Activated naive CD4-positive, alpha-beta T cell treated with anti-CD3 and anti-CD28 coated beads, Interleukin-2, amount 10 ng/mL, durations not matched to agents 7 days and 5 days (primary cell): ENCODE measurements around the gene MCM3.
A peak's percentile ranks its signal among the peaks of the same experiment; 100 is the strongest.

Source experiments
- CTCF ChIA-PET: fragments of 350-600 bp; sonication (Branson Sonifier 250); formaldehyde crosslinking; loops from one replicate; lab custom pipeline; 2021; ENCODE audit warnings: antibody characterized with exemption; lab: Charles Lee
- DNase-seq: peaks from one replicate; pipeline ENCODE4 v3.0.0-alpha.2; 2020
- H3K27ac Mint-ChIP-seq: one replicate; pipeline ENCODE4 v1.8.0; 2021; ENCODE audit warnings: mild to moderate bottlenecking, moderate library complexity, mixed read lengths
- H3K27me3 Mint-ChIP-seq: one replicate; pipeline ENCODE4 v1.8.0; 2021; ENCODE audit warnings: mild to moderate bottlenecking, mixed read lengths
- H3K36me3 Mint-ChIP-seq: one replicate; pipeline ENCODE4 v1.8.0; 2021; ENCODE audit warnings: mixed read lengths
- H3K4me1 Mint-ChIP-seq: one replicate; pipeline ENCODE4 v1.8.0; 2021; ENCODE audit warnings: mixed read lengths
- H3K4me3 Mint-ChIP-seq: one replicate; pipeline ENCODE4 v1.8.0; 2021; ENCODE audit warnings: mild to moderate bottlenecking, moderate library complexity, mixed read lengths
- H3K9me3 Mint-ChIP-seq: one replicate; pipeline ENCODE4 v1.8.0; 2021; ENCODE audit warnings: mixed read lengths

MCM3 gene

DNA sequence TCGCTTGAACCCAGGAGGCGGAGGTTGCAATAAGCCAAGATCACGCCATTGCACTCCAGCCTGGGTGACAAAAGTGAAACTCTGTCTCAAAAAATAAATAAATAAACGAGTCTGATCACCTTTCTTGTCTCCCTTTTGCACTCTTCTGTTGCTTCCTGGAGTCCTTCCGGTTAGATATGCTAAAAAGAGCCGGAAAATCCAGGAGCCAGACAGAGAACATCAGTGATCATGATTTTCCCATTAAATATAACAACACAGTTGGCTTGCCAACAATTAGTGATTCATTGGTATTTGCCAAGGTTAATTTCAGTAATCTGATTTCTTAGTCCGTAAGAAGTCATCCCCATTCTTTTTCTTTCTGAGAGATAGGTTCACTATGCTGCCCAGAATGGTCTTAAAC, 3.7 kb upstream of the MCM3 start:
- H3K4me3 Mint-ChIP-seq, result no peak overlapping the region
- no peak overlapping the region for H3K27ac Mint-ChIP-seq
- CTCF ChIA-PET, result interaction anchor here (0.9 to 8.6 kb wide), 4 partner anchors 74 to 355 kb away, joined by 3 to 159 read pairs (median 20); partner anchors contain the start of gene PAQR8
- H3K4me1 Mint-ChIP-seq, result peaks cover 28% of the 10 kb centered on the region
- DNase-seq, result no peak
- H3K27me3 Mint-ChIP-seq, result no peaks in the 10 kb centered on the region
- no peaks in the 10 kb centered on the region for H3K9me3 Mint-ChIP-seq
- H3K36me3 Mint-ChIP-seq, result peaks cover 4% of the 10 kb centered on the region

DNA sequence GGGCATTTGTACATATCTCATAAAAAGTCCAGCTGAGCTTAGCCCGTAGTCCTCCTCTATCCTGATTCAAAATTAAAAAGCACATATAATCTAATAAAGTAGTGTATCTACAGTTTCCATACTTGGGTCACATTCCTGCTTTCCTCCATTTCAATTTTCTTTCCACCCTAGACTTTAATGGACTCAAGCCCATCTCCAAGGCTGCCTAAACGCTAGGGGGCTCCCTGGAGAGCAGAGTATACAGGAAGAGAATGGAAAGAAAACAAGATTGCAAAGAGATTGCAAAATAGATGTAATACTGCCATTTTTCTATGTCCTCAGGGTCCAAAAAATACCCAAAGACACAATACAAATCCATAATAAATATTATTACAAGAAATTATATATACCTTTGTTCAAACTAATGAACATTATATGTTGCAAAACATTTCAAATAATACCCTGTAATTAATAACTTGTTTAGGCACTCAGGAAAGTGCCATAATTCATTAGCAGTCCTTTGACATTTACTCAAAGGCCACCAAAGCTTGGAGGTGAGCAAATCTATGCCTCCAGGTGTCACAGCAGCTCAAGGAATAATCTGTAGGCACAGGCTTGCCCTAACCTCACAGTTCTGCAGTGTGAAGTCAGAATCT, 2.4 kb upstream of the MCM3 start:
- H3K27me3 Mint-ChIP-seq, result no peaks in the 10 kb centered on the region
- H3K4me1 Mint-ChIP-seq, result peaks cover 41% of the 10 kb centered on the region
- peak overlapping the region; percentile 45 for H3K27ac Mint-ChIP-seq
- DNase-seq, result peak; percentile 77
- H3K9me3 Mint-ChIP-seq, result no peaks in the 10 kb centered on the region
- H3K4me3 Mint-ChIP-seq, result no peak overlapping the region
- CTCF ChIA-PET, result interaction anchor here (0.6 to 8.6 kb wide), 19 partner anchors 8 to 1407 kb away, joined by 3 to 159 read pairs (median 9); partner anchors contain the start of gene PAQR8
- peaks cover 16% of the 10 kb centered on the region for H3K36me3 Mint-ChIP-seq

DNA sequence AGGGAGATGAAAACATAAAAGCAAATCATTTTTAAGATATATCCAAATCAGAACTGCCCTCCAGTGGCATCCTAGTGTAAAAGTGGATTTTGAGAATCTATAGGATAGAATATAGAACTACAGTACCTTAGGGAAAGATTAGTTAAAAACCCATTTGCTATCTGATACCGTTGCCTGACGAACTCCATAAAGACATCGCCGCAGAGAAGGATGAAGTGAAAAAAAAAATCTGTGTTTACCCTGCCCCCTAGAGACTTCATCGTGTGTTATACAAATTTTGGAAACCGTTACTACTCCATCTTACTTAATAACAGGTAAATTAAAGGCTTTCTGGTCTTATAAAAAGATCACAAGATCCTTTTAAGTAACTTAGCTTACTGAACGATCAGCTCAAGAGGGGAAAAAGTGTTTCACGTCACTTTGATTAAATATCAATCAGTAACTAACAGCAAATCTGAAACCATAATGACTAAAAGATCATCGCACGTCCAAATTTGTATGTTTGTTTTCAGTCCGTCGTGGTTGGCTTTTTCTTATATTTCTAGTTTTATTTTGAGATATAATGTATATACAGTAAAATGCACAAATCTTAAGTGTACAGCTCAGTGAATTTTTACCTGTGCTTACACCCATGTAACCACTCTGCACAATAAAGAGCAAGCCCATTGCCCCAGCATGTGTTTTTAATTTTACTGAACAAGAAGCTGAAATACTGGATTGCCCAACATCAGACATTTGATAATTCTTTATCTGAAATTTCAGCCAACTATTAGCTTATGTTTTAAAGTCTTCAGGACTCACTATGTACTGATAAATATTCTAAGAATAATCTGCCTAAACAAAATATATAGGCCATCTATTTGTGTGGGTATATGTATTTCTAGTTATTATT, 881 bp upstream of the MCM3 start:
- Mint-ChIP-seq H3K4me1 (peaks cover 54% of the 10 kb centered on the region), H3K27ac (no peak overlapping the region), H3K9me3 (no peaks in the 10 kb centered on the region), H3K4me3 (no peak overlapping the region), H3K27me3 (no peaks in the 10 kb centered on the region), H3K36me3 (peaks cover 29% of the 10 kb centered on the region)
- CTCF ChIA-PET, result interaction anchor here (0.6 to 8.6 kb wide), 26 partner anchors 10 to 380 kb away, joined by 3 to 159 read pairs (median 5); partner anchors contain the start of gene PAQR8
- DNase-seq, result no peak

DNA sequence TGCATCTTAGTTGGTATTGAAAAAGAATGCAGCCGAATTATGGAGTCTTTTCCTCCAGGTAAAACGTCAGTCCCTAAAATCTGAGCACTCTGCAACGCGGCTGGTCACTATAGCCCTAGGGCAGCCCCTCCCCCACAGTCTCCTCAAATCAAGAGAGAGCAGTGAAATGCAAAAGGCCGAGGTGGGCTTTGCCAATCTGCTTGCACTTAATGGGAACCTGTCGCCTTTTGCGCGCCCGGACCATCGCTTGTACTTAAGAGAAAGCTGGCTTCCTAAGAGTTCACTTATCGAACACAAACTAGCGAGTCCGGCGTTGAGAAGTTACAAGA, 447 bp downstream of the MCM3 start:
- H3K36me3 Mint-ChIP-seq, result peaks cover 39% of the 10 kb centered on the region
- peak; percentile 52 for DNase-seq
- H3K27ac Mint-ChIP-seq, result peak overlapping the region; percentile 81
- H3K4me1 Mint-ChIP-seq, result peaks cover 66% of the 10 kb centered on the region
- CTCF ChIA-PET, result interaction anchor here (1.2 to 8.6 kb wide), 8 partner anchors 20 to 132 kb away, joined by 5 to 159 read pairs (median 15); partner anchors contain the start of gene PAQR8
- no peaks in the 10 kb centered on the region for H3K27me3 Mint-ChIP-seq
- no peaks in the 10 kb centered on the region for H3K9me3 Mint-ChIP-seq
- H3K4me3 Mint-ChIP-seq, result no peak overlapping the region

DNA sequence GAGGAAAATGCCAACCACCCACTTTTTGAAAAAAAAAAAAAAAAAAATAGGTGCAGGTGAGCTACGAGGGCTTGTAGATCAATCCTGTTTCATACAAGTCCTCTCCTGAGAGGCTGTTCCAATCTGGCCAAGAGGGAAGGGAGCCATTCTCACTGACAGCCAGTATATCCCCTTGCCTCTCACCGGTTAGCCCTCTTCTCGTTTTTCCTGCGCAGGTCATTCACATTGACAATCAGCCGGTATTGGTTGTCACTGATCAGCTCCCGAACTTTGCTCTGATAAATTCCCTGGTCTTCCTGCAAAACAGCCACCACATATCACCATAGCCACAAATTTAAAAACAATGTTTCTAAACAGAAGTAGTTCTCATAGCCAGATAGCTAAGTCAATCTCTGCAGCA, 1.4 kb downstream of the MCM3 start:
- Mint-ChIP-seq H3K4me3 (no peak overlapping the region), H3K9me3 (no peaks in the 10 kb centered on the region), H3K27me3 (no peaks in the 10 kb centered on the region), H3K4me1 (peaks cover 73% of the 10 kb centered on the region), H3K36me3 (peaks cover 48% of the 10 kb centered on the region), H3K27ac (peak overlapping the region; percentile 24)
- DNase-seq, result no peak
- CTCF ChIA-PET, result interaction anchor here (0.7 to 8.6 kb wide), 11 partner anchors 12 to 382 kb away, joined by 3 to 159 read pairs (median 5); partner anchors contain the start of gene PAQR8

DNA sequence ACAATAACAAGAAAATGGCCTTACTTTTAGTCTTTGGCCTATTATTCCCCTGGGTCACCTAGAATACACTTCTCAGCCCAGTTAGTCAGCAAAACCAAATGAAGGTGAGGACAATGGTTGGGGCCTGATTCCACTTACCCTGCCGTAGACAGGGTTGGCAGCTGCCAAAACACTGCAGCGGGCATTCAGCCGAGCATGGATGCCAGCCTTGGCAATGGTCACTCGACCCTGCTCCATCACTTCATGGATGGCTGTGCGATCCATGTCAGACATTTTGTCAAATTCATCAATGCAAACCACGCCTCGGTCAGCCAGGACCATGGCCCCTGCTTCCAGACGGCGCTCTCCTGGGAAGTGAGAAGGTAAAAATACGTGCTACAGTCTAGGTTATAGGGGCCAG, 8.4 kb downstream of the MCM3 start:
- CTCF ChIA-PET, result interaction anchor here (0.8 to 1.5 kb wide), 3 partner anchors 12 to 126 kb away, joined by 3 to 5 read pairs (median 4); no protein-coding TSS in a partner anchor
- Mint-ChIP-seq H3K27me3 (no peaks in the 10 kb centered on the region), H3K27ac (no peak overlapping the region), H3K9me3 (no peaks in the 10 kb centered on the region), H3K4me3 (no peak overlapping the region), H3K36me3 (peaks cover 73% of the 10 kb centered on the region), H3K4me1 (peaks cover 44% of the 10 kb centered on the region)
- DNase-seq, result no peak

DNA sequence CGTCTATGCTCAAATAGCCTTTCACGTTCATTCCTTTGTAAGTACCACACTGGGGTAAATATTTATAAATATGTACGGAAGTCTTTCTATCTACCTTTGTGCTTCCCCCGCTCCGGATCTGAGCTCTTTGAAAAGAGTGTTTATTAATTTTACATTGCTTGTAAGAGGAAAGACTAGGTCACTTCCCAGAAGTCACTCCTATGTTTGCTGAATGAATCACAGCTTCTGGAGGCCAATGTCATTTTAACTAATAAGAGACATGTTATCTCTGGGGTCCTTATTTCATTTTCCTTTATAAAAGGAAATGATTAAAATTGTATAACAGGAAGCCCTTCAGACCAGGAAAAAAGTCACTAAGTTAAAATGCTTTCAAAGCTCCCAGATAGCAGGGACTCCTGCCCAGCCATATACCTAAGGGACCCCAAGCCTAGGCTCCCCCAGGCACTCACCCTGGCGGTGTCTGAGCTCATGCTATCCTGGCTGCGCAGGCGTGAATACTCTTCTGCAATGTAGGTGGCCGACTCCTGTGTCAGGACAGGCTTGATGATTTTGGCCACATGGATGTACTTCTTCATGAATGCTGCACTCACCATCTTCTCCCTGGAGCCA, 12.6 kb downstream of the MCM3 start:
- Mint-ChIP-seq H3K4me3 (no peak overlapping the region), H3K27ac (no peak overlapping the region), H3K4me1 (peaks cover 14% of the 10 kb centered on the region), H3K36me3 (peaks cover 70% of the 10 kb centered on the region), H3K9me3 (no peaks in the 10 kb centered on the region), H3K27me3 (no peaks in the 10 kb centered on the region)
- DNase-seq, result no peak
- CTCF ChIA-PET, result interaction anchor here (0.9 to 1.4 kb wide), 4 partner anchors 8 to 208 kb away, joined by 3 to 6 read pairs (median 4); no protein-coding TSS in a partner anchor

DNA sequence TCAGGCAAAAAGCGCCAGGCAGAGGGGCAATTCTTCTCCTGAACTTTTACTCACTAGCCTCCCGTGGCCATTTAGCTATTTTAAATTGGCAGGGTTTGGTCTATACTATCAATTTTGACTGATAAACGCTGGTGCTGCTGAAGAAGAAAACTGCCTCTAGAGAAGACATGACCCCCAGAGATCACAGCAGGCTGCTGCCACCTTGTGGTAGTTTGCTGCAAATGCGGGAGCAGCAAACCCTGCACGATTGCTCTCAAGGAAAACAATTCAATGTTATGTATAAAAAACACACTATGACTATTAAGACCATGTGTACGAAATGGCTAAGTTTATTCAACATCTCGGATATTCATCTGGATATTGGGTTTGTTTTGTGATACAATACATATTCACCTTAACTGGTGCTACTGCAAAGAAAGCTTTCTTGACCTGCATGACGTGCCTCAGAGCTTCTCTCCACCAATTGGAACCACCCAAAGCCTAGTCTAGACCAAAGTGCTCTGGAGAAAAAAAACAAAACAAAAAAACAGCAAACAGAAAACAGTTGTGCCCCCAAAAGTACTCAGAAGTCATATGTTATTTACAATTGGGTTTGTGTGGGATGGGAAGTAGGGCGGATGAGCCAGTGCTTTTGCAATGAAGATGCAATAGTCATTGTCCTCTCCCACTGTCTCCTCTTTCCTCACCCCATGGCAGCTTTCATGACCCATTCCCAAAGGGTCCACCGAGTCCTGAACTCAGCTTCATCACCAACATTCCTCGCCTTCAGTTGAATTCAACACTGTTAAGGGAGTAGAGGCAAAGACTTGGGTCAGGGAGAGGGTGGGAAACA, 20.6 kb downstream of the MCM3 start:
- H3K27ac Mint-ChIP-seq, result peak overlapping the region; percentile 29

DNA sequence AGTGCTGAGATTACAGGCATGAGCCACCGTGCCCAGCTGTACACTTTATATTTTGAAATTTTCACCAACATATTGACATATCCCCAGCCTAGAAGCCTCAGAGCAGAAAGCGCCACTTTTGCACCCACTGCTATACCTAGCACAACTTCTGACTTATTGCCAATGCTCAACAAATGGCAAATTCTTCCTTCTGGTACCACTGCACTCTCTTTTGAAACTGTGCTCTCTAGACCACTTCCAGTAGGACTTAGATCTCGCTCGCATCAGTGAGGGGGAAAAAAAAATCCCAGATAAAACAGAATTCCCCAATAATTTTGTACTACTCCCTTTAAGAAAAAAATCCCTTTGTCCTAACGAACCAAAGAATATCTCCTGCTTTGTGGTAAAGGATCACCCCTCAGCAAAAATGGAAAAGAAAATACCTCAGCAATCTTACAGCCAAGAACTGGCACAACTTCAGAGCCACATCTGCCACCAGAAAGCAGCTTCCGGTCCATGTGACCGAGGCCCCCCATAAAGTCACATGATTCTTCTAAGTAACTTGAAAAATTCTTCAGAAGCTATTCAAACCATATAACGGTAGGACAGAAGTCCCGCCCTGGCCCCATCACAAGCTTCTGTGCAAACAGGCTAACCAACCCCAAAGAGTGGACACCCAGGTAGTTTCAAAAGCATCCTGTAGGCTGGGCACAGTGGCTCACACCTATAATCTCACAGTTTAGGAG, 21.8 kb downstream of the MCM3 start:
- H3K27ac Mint-ChIP-seq, result peak overlapping the region; percentile 67
- H3K27me3 Mint-ChIP-seq, result peaks cover 3% of the 10 kb centered on the region
- CTCF ChIA-PET, result interaction anchor here (0.8 to 6.3 kb wide), 24 partner anchors 8 to 400 kb away, joined by 3 to 61 read pairs (median 6); partner anchors contain the start of gene MCM3
- no peak overlapping the region for H3K4me3 Mint-ChIP-seq
- peak; percentile 28 for DNase-seq
- peaks cover 51% of the 10 kb centered on the region for H3K36me3 Mint-ChIP-seq
- H3K9me3 Mint-ChIP-seq, result no peaks in the 10 kb centered on the region
- peaks cover 13% of the 10 kb centered on the region for H3K4me1 Mint-ChIP-seq

More for the DNA sequence above, 20.6 kb downstream of the MCM3 start:
- peaks cover 13% of the 10 kb centered on the region for H3K4me1 Mint-ChIP-seq
- H3K27me3 Mint-ChIP-seq, result no peaks in the 10 kb centered on the region
- no peaks in the 10 kb centered on the region for H3K9me3 Mint-ChIP-seq
- H3K4me3 Mint-ChIP-seq, result no peak overlapping the region
- peak; percentile 78 for DNase-seq
- CTCF ChIA-PET, result interaction anchor here (0.7 to 6.3 kb wide), 32 partner anchors 8 to 398 kb away, joined by 3 to 61 read pairs (median 5); partner anchors contain the start of gene MCM3
- H3K36me3 Mint-ChIP-seq, result peaks cover 62% of the 10 kb centered on the region

DNA sequence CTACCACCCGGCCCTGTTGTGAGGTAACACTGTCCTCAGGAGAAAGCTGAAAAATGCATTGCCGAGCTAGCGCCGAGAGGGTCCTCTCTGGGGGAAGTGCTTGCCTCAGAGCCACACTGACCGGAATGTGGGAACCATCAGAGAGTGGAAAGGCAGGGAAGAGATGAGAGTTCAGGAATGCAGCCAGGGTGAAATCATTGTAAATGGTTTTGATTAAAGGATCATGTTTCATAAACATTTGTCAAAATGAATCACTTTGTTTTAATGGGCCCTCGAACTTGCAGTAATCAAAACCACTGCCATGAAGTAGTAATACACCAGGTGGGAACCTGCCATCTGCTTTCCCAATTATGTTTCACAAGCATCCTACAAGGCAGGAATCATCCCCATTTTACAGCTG, 23.3 kb downstream of the MCM3 start:
- H3K4me1 Mint-ChIP-seq, result peaks cover 13% of the 10 kb centered on the region
- no peaks in the 10 kb centered on the region for H3K9me3 Mint-ChIP-seq
- peaks cover 4% of the 10 kb centered on the region for H3K27me3 Mint-ChIP-seq
- H3K27ac Mint-ChIP-seq, result no peak overlapping the region
- no peak overlapping the region for H3K4me3 Mint-ChIP-seq
- H3K36me3 Mint-ChIP-seq, result peaks cover 39% of the 10 kb centered on the region
- DNase-seq, result no peak
- CTCF ChIA-PET, result interaction anchor here (1.0 to 6.3 kb wide), 7 partner anchors 21 to 197 kb away, joined by 3 to 61 read pairs (median 4); no protein-coding TSS in a partner anchor

DNA sequence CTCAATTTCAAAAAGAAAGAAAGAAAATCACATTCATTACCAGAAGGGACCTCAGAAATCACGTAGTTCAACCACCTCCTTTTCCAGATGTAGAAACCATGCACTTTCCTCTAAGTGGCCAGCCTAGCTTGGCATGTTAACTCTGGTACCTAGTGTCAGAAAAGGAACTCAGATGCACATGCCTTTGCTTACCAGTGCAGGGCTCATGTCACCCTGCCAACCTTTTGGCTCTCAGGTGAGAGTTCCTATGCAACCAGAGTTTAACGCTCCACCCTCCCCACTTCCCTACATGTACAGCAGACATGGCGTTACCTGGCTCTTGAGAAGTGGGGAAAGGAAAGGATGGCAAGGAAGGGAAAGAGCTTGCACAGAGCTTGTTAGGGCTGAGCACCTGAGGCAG, 23.9 kb downstream of the MCM3 start:
- H3K9me3 Mint-ChIP-seq, result no peaks in the 10 kb centered on the region
- CTCF ChIA-PET, result interaction anchor here (1.0 to 6.3 kb wide), 5 partner anchors 25 to 197 kb away, joined by 3 to 61 read pairs (median 3); no protein-coding TSS in a partner anchor
- no peak overlapping the region for H3K4me3 Mint-ChIP-seq
- peaks cover 35% of the 10 kb centered on the region for H3K36me3 Mint-ChIP-seq
- H3K27me3 Mint-ChIP-seq, result peaks cover 4% of the 10 kb centered on the region
- peaks cover 16% of the 10 kb centered on the region for H3K4me1 Mint-ChIP-seq
- no peak for DNase-seq
- H3K27ac Mint-ChIP-seq, result no peak overlapping the region

DNA sequence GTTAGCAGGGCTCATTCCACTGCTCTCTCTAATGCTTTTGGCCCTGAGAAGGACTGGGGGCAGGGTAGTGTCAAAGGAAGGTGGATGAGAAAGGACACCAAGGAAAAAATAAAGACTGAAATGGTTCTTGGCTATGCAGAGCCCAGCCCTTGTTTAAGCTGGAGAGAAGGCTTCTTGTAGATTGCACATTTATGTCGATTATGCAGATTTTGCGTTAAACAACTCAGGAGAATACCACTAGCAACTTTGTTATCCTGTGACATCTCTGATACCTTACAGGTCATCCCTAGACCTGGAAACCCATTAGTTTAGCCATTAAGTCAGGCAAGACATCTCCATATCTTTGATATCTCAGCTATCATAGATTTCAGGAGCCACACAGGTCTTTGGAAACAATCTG, 29.1 kb downstream of the MCM3 start:
- Mint-ChIP-seq H3K4me1 (peaks cover 35% of the 10 kb centered on the region), H3K36me3 (no peaks in the 10 kb centered on the region), H3K9me3 (no peaks in the 10 kb centered on the region), H3K4me3 (no peak overlapping the region), H3K27me3 (peaks cover 32% of the 10 kb centered on the region), H3K27ac (no peak overlapping the region)
- CTCF ChIA-PET, result interaction anchor here (0.5 to 1.5 kb wide), 7 partner anchors 8 to 743 kb away, joined by 3 to 5 read pairs (median 3); no protein-coding TSS in a partner anchor
- DNase-seq, result no peak
